GM19372 (cell line): ENCODE results near the gene CCR5.
"Not testable (repeated sequence)": the region's sequence is repeated elsewhere in the genome, so short reads cannot be mapped to it uniquely, and the experiment has no call there.

Source experiments
- ATAC-seq: cut with Tn5 transposase; IDR thresholded peaks from one replicate; pipeline ENCODE4 v1.9.1; 2021; ENCODE audit warnings: mild to moderate bottlenecking, low read depth, moderate library complexity; ENCODE audit not compliant: unreplicated experiment

CCR5 gene

DNA sequence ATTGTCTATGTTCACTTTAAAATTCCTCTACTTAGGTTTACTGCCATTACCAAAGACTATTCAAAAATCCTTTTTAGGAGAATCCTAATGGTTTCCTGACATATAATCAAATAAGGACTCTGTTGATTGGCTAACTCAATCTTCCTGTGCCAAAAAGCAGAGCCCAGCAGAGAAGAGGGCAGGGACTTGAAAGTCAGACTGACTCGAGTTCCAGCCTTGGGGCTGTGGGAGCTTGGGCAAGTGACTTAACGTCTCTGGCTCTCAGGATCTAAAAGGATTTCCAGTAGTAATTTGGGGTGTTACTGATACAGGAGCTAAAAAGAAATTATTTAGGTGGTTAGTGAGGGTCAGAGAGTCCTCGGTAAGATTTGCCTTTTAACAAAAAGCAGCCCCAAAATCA is 10.9 kb downstream of the CCR5 start:
- ATAC-seq = no peak

DNA sequence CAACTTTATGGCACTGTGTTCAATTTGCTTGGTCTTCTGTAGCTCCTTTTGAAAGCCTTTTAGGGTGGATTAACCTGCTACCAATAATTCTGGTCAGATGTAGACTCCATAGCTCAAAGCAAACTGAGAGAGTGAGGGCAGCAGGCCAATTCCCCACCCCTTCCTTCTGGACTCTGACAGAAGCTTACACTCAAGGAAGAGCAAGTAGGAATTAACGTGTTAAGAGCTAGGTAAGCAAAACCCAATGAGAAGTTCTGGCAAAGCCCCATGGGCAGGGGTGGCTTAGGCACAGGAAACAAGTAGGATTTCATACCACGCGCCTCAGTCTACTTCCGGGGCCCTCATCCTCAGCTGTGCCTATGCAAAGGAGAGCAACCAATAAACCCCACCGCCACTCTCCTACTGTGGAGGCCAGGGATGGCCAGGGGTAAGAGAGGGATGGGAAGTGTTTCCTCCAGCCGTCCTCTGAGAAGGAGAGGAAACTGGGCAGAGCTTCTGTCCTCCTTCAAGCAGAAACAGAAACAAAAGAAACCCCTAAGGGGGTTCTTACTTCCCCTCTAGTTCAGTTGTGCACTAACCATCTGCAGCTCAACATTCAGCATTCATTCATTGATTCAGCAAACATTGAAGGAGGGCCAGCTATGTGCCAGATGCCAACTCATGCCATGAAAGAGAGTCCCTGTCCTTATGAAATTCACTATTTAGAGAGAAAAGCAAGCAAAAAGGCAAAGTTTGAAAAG is 12.6 kb downstream of the CCR5 start:
- no peak for ATAC-seq

DNA sequence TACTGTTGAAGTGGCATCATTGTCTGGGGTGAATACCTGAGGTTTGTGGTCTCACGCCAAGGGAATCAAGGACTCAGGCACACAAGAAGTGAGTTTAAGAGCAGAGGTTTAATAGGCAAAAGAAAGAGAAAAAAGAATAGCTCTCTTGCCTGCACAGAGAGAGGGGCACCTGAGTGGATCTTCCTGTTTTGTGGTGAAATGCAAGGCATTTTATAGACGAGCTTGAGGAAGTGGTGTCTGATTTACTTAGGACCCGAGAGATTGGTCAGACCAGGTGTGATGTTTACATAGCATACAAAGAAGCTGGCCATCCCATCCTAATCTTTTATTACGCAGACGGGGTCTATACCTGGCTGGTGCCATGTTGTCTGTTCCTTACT is 13.2 kb downstream of the CCR5 start:
- no peak for ATAC-seq

DNA sequence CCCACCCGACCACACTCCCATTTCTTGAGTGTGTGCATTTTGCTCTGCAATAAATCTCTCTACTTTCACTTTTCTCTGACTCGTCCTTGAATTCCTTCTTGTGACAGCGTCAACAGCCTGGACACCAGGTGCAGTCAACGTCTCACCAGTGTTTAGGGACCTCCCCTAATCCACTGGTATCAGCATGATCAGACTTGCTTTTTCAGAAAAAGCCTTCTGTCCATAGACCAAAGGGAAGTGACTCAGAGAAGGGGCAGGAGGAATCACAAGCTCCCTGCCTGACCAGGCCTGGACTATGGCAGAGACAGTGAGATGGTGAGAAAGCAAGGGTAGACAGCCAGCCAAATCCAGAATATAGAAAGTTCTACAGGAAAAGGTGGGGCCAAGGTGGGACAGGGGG is 15.5 kb downstream of the CCR5 start:
- ATAC-seq = no peak

DNA sequence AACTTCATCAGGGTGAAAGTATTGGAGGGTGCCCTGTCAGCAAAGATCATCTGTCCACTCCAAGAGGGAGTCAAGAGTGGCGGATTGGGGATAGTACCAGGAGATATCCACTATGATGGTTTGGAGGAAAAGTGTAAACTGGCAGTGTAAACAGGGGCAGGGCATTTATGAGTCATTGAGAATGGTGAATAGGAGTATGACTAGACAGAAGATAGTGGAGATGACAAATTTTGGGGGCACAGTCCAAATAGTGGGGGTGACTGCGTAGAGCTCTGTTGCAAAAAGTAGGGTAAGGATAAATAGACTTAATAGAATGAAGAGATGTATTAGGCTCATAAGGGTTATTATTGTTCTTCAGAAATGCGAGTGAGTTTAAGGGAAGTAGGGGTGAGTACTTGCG is 18.1 kb downstream of the CCR5 start:
- not testable (repeated sequence) for ATAC-seq

DNA sequence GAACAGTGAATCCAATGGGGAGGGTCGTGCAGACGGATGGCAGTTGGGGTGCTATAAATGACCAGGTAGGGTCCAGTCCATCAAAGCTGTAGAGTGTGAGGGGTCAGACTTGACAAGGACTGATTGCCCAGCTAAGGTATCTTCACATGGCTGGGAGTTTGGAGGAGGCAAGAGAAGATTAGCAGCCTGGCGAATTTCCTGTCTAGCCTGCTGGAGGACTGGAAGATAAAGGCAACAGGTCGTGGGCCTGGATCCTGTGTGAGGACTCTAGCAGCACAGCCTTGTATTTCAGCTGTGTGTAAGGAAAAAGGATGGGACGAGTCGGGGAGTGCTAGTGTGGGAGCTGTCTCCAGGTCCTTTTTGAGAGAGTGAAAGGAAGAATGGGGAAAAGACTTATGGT is 18.6 kb downstream of the CCR5 start:
- no peak for ATAC-seq

DNA sequence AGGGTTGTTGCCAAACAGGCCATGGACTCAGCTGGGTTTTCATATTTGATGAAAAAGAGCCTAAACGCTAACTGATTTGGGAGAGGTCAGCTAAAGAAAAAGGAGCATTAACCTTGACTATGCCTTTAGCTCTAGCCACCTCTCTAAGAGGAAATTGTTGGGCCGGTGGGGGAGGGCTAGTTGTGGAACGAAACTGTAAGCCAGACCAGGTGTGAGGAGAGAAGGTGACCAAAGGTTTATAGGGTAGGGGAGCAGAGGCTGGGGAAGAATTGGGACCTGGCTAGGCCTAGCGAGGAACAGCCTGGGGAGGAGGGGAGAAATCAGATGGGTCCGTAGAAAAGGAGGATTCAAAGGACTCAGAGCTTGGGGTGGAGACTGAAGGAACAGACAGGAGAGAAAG is 20.8 kb downstream of the CCR5 start:
- not testable (repeated sequence) for ATAC-seq

DNA sequence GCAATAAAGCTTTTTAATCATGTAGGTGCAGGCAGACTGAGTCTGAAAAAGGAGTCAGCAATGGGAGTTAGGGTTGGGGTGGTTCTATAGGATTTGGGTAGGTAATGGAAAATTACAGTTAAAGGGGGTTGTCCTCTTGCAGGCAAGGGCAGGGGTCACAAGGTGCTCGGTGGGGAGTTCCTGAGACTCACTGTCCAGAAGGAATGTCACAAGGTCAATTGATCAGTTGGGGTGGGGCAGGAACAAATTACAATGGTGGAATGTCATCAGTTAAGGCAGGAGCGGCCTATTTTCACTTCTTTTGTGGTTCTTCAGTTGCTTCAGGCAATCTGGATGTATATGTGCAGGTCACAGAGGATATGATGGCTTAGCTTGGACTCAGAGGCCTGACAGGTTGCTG is 22.3 kb downstream of the CCR5 start:
- no peak for ATAC-seq

DNA sequence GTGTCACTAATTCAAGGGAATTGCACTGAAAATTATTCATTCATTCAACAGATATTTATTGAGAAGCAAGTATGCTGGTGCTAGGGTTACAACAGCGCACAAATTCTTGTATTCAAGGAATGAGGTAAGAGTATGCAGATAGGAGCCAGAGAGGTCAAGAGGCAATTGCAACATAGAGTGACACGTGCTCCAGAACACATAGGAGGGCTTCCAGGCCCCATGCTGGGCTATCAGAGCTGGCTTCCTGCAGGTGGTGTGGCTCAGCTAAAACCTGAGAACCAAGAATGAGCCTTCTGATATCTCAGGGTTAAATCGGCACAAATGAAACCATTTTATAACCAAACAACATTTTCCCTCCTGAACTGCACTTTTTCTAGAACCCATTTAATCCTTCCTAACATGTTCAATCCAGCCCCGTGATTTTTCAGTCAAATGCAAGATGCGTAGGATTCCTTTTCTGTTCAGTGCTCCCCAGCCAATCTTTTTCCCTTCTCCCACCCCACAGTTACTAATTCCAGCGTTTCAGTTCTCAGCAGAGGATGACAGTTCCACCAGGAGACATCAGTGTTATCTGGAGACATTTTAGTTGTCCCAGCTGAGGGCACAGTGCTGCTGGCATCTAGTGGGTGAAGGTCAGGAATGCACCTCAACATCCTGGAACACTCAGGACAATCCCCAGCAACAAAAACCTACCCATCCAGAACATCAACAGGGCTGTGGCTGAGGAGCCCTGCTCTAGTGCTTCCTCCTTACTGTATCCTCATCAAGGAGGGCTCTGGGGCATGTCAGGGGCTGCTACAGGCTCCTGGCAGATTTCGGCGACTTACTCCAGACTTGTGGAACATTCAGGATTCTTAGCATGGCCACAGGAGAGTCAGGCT is 23.0 kb downstream of the CCR5 start:
- no peak for ATAC-seq

DNA sequence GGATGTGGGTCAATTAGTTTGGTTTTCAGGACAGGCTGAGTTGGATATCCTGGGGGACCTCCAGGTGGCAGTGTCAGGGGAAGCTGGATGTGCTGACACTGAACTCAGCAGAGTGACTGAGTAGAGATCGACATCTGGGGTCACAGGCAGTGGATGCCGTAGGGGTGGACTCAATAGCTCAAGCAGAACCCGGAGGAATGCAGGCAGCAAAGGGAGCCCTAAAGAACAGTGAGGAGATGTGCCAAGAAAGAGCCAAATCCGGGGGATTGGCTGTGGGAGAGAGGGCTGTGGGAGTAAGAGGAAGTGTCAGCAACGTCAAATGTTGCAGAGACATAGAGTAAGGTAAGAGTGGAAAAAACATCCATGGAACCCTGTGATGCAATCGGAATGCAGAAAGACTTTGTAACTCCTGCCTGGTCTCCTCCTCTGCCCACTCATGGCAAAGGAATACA is 24.5 kb downstream of the CCR5 start:
- ATAC-seq = no peak

DNA sequence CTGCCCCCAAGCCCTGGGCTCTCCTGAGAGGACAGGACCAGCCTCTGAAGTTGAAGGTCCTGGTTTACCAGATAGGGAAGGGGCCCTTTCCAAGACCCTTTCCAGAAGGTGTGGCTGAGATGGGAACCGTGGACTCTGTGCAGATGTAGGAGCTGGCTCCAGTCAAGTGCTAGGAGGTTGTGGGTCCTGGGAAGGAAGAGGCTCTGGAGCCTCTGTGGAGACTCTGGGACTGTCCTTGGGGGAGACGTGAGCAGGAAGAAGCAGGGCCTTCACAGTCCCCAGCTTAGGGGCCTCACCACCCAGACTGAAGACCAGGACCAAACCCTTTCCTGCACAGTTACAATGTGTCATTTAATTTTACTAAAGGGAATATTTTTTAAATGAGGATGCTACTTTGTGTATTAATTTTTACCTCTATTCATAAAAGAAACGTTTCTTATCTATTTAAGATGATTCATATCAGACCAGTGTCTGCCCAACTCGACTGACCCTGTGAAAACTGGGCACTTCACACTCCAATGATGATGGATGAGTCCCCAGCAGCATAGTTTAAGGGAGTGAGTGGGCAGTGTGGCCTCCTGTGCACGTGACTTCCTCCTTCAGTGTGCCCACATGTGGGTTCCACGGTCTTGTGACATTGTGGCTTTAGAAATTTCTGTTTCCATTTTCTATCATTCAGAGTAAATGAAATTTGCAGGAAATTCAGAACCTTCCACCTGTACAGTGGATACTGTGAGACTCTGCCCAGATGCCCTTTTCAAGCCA is 25.2 kb downstream of the CCR5 start:
- ATAC-seq = no peak

DNA sequence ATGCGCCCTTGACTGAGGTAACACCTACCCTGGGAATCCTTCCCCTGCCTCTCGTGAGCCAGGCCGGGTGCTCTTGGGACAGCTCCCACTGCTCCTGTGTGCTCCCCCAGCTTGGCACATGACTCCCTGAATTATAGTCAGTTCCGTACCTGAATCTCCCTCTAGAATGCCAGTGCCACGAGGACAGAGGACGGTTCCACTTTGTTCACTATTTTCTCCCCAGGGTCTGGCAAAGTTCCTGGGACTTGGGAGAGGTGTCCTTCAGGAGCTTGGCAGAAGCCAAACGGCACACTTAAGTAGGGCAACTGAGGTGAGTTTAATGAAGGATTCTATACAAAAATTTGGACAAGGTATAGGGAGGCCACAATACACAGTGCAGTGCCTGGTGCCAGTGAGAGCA is 26.4 kb downstream of the CCR5 start:
- no peak for ATAC-seq

DNA sequence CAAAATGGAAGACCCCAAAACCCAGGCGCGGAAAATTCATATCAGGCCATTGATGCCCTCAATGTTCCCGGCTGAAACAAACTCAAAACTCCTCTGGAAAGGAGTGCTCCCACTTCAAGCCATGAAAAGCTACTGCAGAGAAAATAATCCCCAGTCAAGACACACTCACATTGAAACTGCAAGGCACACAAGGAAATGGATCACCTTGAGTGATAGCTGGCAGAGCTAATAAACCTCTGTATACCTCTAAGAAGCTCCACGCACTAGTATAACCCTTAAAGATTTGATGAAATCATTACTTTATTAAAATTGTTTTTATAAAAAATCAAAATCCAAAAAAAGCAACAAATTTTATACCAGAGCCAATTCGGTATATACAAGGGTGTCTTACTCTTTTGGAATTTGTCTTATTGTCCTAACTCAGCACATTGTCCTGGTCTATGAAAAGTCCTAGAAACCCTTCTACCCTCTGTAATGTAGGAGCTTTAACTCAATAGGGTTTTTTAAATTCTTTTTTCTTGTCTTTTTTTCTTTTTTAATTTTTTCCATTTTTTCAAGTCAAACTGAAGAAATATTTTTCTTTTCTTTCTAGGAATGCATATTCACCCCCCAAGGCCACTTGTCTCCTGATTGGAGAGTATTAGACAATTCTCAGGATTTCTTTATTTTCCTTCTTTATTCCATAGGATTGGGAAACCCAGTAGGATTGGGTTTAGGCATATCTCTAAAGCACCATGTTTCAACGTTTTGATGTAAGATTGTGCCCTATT is 27.6 kb downstream of the CCR5 start:
- ATAC-seq = no peak

DNA sequence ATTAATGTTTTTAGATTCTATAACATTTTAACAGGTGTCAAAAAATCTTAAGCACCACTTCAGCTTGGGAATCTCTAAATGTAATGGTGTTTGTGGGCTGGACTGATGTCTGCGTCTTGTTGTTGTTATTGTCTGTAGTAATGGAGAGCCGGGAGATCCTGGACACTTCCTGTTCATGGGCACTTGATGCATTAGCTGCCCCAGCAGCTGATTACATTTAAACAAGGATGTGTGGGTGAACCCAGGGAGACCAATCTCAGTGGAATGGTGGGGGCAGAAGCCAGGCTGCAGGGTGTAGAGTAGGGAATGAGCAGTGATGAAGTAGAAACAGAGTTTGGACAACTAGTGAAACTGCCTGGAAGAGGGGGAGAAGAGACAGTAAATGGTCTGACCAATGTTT is 28.4 kb downstream of the CCR5 start:
- no peak for ATAC-seq

DNA sequence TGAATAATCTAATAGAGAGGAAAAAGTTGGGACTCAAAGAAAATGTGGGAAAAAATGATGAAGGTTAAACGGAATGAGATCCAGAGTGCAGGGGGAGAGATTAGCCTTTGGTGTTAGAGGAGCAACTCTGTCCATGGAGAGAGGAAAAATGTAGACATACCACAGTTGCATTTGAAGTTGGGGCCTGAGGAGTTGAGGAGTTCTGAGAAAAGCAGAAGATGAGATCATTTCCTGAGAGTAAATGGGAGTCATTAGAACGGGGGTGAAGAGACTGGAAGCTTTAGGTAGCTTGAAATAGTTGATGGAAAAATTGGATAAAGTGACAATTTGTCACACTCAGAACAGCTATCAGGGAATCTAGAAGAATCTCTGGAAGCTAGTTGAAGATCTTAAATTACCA is 28.8 kb downstream of the CCR5 start:
- no peak for ATAC-seq

DNA sequence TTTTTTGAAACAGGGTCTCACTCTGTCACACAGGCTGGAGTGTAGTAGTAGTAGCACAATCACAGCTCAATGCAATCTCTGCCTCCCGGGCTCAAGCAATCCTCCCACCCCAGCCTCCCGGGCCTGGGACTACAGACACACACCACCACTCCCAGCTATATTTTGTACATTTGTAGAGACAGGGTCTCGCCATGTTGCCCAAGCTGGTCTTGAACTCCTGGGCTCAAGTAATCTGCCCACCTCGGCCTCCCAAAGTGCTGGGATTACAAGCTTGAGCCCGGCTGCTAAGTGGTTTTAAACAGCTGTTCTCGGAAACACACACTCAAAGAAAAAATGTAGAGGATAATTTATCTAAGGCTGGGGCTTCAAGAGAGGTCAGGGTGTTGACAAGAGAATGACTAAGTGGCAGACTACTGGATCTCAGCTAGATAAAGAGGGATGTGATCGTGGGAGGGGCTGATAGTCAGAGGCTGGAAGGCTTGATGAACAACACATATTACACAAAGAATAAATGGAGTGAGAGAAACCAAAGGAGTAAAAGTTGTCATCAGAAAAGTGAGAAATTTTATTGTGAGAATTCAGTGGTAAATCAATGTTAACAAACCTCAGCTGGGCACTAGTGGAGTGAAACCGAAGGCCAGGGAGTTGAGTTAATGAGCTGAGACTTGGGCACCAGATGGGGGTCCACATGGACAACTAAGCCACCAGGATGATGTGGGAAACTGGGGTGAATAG is 29.4 kb downstream of the CCR5 start:
- no peak for ATAC-seq

DNA sequence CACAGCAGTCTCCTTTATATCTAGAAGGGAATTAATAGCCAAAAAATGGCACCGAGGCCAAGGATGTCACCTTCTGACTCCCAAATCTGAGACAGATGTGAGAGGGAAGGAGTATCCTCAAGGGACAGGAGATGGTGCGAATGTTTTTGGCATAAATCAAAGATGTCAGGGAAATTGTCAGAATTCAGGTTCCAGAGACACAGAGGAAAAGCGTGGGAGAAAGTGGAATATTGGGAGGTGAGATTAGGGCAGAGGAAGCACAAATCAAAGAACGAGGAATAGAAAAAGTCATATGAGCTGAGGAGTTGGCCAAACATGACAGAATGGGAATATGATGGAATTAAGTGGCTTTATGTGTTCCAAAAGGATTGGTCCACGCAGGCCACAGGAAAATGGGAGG is 30.1 kb downstream of the CCR5 start:
- no peak for ATAC-seq

DNA sequence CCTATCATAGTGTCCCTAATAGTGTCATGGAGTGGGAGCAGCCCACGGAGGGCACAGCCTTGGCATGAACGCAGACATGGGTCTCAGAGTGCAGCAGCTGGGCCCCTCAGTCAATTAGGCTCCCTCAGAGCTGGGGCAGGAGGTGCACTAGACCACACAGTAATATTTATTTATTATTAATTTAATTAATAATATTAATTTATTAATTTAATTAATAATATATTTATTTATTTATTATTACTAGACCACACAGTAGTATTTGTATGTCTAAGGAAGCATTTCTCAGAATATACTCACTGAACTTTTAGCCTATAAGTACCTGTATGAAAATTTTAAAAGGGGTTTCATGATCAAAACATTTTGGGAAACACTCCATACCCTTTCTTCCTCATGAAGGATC is 30.8 kb downstream of the CCR5 start:
- no peak for ATAC-seq

DNA sequence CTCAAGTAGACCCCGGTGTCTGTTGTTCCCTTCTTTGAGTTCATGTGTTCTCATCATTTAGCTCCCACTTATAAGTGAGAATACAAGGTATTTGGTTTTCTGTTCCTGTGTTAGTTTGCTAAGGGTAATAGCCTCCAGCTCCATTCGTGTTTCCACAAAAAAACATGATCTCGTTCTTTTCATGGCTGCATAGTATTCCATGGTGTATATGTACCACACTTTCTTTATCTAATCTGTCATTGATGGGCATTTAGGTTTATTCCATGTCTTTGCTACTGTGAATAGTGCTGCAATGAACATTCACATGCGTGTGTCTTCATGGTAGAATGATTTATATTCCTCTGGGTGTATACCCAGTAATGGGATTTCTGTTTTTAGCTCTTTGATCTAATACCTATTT is 32.2 kb downstream of the CCR5 start:
- ATAC-seq = not testable (repeated sequence)
